Renal cortical epithelial cell (primary cell): ENCODE results near the gene AANAT. TPM values are rescaled to one million over a fixed set of nuclear protein-coding genes. Genes with fewer than 3 reads are reported as not detected.

Experiments used
- DNase-seq: peaks from one replicate; pipeline ENCODE4 v3.0.0-alpha.2; 2011; ENCODE audit warnings: low read depth
- total RNA-seq: library from RNA; depleted of rRNA; stranded (reverse); fragments of >200 nt; gene quantifications from 2 replicates; pipeline ENCODE4 v1.2.3, GENCODE V29; 2014

Gene AANAT
- total RNA-seq, 1 donor from 2014 or later: 0.10 TPM

DNA sequence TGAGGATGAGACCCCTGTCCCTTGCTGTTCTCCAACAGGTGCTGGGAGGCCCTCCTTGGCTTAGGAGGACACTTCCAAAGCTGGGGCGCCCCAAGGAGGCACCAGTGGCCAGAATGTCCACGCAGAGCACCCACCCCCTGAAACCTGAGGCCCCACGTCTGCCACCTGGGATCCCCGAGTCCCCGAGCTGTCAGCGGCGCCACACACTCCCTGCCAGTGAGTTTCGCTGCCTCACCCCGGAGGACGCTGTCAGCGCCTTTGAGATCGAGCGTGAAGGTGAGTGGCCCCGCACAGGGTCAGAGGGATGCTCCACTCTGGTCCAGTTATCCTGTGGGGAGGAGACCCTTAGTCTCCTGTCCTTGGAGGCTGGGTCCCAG lies 1.2 kb downstream of the AANAT start:
- DNase-seq: no peak

GRCh38 chr17:76469076-76469990 lies 1.9 kb downstream of the AANAT start:
- no peak for DNase-seq

GRCh38 chr17:76469991-76470739 lies 2.8 kb downstream of the AANAT start:
- no peak for DNase-seq

GRCh38 chr17:76471498-76472257 lies 4.3 kb downstream of the AANAT start:
- DNase-seq: no peak

DNA sequence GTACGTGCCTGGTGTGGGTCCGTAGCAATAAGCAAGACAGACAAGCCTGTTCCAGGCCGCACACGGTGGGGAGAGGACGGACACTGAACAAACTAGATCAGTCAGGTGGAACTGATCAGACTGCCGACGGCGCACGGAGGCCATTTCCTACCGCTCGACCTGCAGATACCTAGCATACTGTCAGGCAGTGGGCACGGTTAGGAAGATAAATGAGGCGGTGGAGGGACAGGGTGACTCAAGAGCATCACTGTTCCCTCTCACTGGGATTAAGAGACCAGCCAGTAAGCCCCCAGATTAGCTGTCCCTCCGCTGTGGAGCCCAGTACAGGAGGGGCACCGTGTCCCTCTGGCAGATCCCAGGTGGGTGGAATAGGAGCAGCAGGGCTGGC lies 4.8 kb downstream of the AANAT start:
- DNase-seq: no peak

- no peak for DNase-seq
These were observed 5.3 kb downstream of the AANAT start for GRCh38 chr17:76472726-76473125.

- DNase-seq: no peak
These were observed 6.2 kb downstream of the AANAT start for GRCh38 chr17:76473541-76473985.

GRCh38 chr17:76474238-76474637 lies 6.8 kb downstream of the AANAT start:
- no peak for DNase-seq

- no peak for DNase-seq
These were observed 7.5 kb downstream of the AANAT start for GRCh38 chr17:76474894-76475293.

DNA sequence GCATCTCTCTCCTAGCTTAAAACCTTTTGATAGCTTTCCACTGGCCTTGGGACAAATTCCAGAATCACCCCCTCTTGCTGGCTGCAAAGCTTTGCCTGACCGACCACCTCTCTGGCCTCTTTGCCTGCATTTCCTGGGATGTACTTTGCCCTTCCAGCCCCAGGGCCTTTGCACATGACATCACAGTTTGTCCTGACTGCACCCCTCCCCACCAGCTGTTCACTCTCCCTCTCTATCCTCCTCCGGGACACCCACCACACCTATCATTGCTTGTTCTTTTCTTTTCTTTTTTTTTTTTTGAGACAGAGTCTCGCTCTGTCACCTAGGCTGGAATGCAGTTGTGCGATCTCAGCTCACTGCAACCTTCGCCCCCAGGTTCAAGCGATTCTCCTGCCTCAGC lies 7.9 kb downstream of the AANAT start:
- no peak for DNase-seq

DNA sequence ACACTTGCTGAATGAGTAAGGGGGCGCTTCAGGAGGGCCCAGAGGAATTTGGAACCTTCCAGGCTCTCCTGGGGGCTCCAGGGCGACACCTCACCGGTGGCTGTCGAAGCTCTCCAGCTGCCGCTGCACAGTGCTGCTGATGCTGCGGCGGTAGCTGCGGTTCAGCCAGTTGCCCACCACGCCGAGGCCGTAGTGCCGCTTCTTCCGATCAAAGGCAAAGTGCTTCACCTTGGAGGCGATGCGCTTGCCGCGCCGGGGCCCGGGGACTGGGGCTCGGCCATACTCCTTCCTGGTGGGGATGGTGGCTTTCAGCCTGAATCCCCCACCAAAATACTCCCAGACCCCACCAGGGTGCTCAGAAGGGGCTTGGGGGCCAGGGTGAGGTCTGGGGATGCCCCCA lies 9.3 kb downstream of the AANAT start:
- no peak for DNase-seq

- DNase-seq: no peak
These were observed 10.2 kb downstream of the AANAT start for GRCh38 chr17:76477576-76477975.

DNA sequence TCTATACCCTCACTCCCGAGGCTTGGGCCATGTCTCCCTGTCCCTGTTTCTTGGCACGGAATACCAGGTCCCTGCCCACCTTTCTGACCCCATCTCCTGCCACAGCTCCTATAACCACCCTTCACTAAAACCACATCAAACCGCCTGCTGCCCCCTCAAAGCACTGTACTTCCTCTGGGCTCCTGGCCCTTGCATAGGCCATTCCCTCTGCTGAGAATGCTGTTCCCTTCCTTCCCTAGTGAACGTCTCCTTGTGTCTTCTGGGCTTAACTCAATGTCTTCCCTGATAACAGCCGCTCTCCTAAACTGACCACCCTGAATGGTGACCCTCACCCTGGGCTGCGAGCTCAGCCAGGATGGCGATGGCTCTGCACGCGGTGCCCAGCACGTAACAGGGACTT lies 10.7 kb downstream of the AANAT start:
- DNase-seq: no peak

- DNase-seq: no peak
These were observed 11.5 kb downstream of the AANAT start for GRCh38 chr17:76478730-76479514.

DNA sequence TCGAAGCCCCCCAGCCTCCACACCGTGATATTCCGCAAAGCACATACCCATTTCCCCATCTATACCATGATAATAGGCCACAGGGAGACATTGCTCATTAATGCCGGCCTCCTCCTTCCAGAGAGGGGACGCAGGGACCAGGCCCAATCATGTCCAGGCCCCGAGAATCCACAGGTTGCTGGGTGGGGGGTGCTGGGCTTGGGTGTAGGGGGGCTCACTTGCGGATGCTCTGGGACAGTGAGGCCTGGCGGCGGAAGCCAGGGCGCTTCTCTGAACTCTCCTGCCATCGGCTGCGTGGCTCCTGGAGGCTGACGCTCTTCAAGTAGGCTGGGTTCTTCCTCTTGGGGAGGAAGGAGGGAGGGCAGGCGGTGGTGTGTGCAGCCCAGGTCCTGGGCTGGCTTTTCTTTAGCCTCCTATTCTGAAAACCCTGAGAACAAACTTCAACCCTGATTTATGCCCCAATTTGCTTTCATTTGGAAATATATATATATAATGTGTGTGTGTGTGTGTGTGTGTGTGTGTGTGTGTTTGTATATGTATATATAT lies 12.2 kb downstream of the AANAT start:
- no peak for DNase-seq

GRCh38 chr17:76480632-76481031 lies 13.2 kb downstream of the AANAT start:
- no peak for DNase-seq

GRCh38 chr17:76481071-76481655 lies 13.8 kb downstream of the AANAT start:
- no peak for DNase-seq

GRCh38 chr17:76484228-76484725 lies 16.9 kb downstream of the AANAT start:
- no peak for DNase-seq

DNA sequence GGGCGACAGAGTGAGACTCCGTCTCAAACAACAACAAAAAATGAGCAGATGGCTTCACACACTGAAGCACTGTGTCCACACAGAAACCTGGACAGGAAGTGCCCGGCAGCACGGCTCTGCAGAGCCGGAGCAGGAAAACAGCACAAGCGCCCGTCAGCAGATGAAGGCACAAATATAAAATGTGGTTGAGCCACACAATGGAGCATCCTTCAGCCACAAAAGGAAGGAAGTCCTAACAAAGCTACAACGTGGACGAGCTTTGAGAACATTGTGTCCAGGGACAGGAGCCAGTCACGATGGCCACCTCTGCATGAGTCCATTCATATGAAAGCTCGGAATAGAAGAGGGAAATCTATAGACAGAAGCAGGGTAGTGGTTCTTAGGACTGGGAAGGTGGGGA lies 18.2 kb downstream of the AANAT start:
- no peak for DNase-seq

DNA sequence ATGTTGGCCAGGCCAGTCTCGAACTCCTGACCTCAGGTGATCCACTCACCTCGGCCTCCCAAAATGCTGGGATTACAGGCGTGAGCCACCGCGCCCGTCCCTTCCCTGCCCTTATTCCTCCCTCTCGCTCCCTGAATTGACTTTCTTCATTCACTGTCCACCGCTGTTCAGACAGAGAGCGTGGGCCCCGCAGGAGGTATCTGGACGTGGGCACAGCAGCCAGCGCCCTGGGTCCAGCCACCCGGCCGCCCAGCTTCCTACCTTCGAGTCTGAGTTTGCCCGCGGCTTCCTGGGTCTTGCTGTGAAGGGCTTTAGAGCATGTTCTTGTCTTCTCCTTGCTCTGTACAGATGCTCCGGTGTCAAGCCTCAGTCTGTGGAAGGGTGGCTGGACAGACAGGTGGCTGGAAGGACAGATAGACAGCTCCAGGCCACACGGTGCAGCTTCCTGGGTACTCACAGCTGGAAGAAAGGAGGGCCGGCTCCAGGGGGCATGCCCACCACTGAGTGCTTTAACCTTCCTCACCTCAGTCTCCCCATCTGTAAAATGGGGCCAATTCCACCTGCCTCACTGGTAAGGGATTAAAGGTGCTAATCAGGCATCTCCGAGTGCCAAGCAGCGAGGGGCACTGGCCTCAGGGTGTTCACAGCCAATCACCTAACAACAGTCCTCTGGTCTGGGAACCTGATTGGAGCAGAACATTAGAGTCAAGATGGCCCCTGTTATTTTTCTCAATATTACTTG lies 20.2 kb downstream of the AANAT start:
- no peak for DNase-seq
